HEK293 (cell line): ENCODE measurements around the gene TMEM61.

ENCODE experiments used
- CTCF ChIA-PET: fragments of 350-600 bp; formaldehyde crosslinking; extraction: SDS; loops from one replicate; lab custom pipeline; 2021; ENCODE audit warnings: antibody characterized with exemption; lab: Yijun Ruan, JAX
- POLR2A ChIA-PET: fragments of 300-600 bp; formaldehyde crosslinking; extraction: SDS; loops from one replicate; lab custom pipeline; 2020; ENCODE audit warnings: antibody characterized with exemption, inconsistent platforms; lab: Yijun Ruan, JAX
- H3K27ac ChIP-seq: fragments of 200-500 bp; sonication (Bioruptor generic); 2 replicates; pipeline ENCODE4 v1.5.1; 2014; ENCODE audit warnings: low read depth, low read length, control low read depth, inconsistent platforms; ENCODE audit errors: extremely low read depth
- H3K36me3 ChIP-seq, 2 experiments: fragments of 200-500 bp in 1 of 2; sonication (Bioruptor generic) in 1 of 2; 1 replicate in 1 of 2; 2 replicates in 1 of 2; pipeline ENCODE4 v1.5.1; 2014 to 2017; ENCODE audit warnings: inconsistent platforms in 2 of 2, low read length in 2 of 2; ENCODE audit not compliant: control insufficient read depth in 2 of 2, insufficient read depth in 1 of 2
- H3K4me1 ChIP-seq: fragments of 200-500 bp; sonication (Bioruptor generic); 2 replicates; pipeline ENCODE4 v1.5.1; 2014; ENCODE audit warnings: mild to moderate bottlenecking, low read length, inconsistent platforms; ENCODE audit not compliant: control insufficient read depth, insufficient read depth
- H3K4me3 ChIP-seq: 2 replicates; pipeline ENCODE4 v1.5.1; 2011; ENCODE audit warnings: low read depth, mild to moderate bottlenecking, control low read depth, low read length, moderate library complexity
- H3K9me3 ChIP-seq: fragments of 200-500 bp; sonication (Bioruptor generic); 2 replicates; pipeline ENCODE4 v1.5.1; 2014; ENCODE audit warnings: low read depth, low read length, inconsistent platforms; ENCODE audit not compliant: control insufficient read depth, insufficient read depth
- GLI2 ChIP-seq: fragments of 450-650 bp; formaldehyde crosslinking; IDR thresholded peaks from 2 replicates; pipeline ENCODE4; 2017; ENCODE audit warnings: missing biosample characterization, missing genetic modification characterization, low read depth, borderline replicate concordance
- HOXA7 ChIP-seq: sonication (generic); formaldehyde crosslinking; IDR thresholded peaks from 2 replicates; pipeline ENCODE4 v1.8.1; 2022; ENCODE audit warnings: missing genetic modification reagents, borderline replicate concordance
- KLF8 ChIP-seq: fragments of 450-650 bp; formaldehyde crosslinking; IDR thresholded peaks from 2 replicates; pipeline ENCODE4 v1.5.1; 2016; ENCODE audit warnings: missing biosample characterization, missing genetic modification characterization
- REPIN1 ChIP-seq: fragments of 450-650 bp; formaldehyde crosslinking; IDR thresholded peaks from 2 replicates; pipeline ENCODE4 v1.5.1; 2017; ENCODE audit warnings: missing biosample characterization, missing genetic modification characterization, low read depth
- YY1 ChIP-seq: fragments of 450-650 bp; formaldehyde crosslinking; IDR thresholded peaks from 2 replicates; pipeline ENCODE4 v1.5.1; 2018; ENCODE audit warnings: missing biosample characterization, missing genetic modification characterization
- ZNF114 ChIP-seq: fragments of 450-650 bp; formaldehyde crosslinking; IDR thresholded peaks from 2 replicates; pipeline ENCODE4 v1.5.0; 2017; ENCODE audit warnings: missing biosample characterization, missing genetic modification characterization
- ZNF133 ChIP-seq: fragments of 450-650 bp; formaldehyde crosslinking; IDR thresholded peaks from 2 replicates; pipeline ENCODE4 v1.5.1; 2016; ENCODE audit warnings: missing biosample characterization, missing genetic modification characterization
- ZNF24 ChIP-seq: fragments of 450-650 bp; formaldehyde crosslinking; IDR thresholded peaks from 2 replicates; pipeline ENCODE4 v1.5.1; 2016; ENCODE audit warnings: missing biosample characterization, missing genetic modification characterization
- ZNF423 ChIP-seq: fragments of 450-650 bp; formaldehyde crosslinking; IDR thresholded peaks from 2 replicates; pipeline ENCODE4 v1.5.1; 2016; ENCODE audit warnings: missing biosample characterization, missing genetic modification characterization
- ZNF521 ChIP-seq: fragments of 450-650 bp; formaldehyde crosslinking; IDR thresholded peaks from 2 replicates; pipeline ENCODE4 v1.5.1; 2017; ENCODE audit warnings: missing biosample characterization, mild to moderate bottlenecking, missing genetic modification characterization
- ZNF544 ChIP-seq: fragments of 450-650 bp; formaldehyde crosslinking; IDR thresholded peaks from 2 replicates; pipeline ENCODE4 v1.5.0; 2017; ENCODE audit warnings: missing biosample characterization, missing genetic modification characterization
- ZNF600 ChIP-seq: fragments of 450-650 bp; formaldehyde crosslinking; IDR thresholded peaks from 2 replicates; pipeline ENCODE4 v1.5.1; 2016; ENCODE audit warnings: missing biosample characterization, missing genetic modification characterization
- ZNF624 ChIP-seq: fragments of 450-650 bp; formaldehyde crosslinking; IDR thresholded peaks from 2 replicates; pipeline ENCODE4 v1.5.1; 2017; ENCODE audit warnings: missing biosample characterization, missing genetic modification characterization
- ZNF768 ChIP-seq: fragments of 450-650 bp; formaldehyde crosslinking; IDR thresholded peaks from 2 replicates; pipeline ENCODE4 v1.5.1; 2018; ENCODE audit warnings: missing biosample characterization, mild to moderate bottlenecking, missing genetic modification characterization
- ZNF791 ChIP-seq: fragments of 450-650 bp; formaldehyde crosslinking; IDR thresholded peaks from 2 replicates; pipeline ENCODE4 v1.5.1; 2016; ENCODE audit warnings: missing biosample characterization, missing genetic modification characterization
- ZSCAN16 ChIP-seq: fragments of 450-650 bp; formaldehyde crosslinking; IDR thresholded peaks from 2 replicates; pipeline ENCODE4 v1.5.1; 2016; ENCODE audit warnings: missing biosample characterization, missing genetic modification characterization
- TF ChIP-seq, protein P1 (sequence below): fragments of 450-650 bp; formaldehyde crosslinking; IDR thresholded peaks from 2 replicates; pipeline ENCODE4 v1.5.1; 2016; ENCODE audit warnings: missing biosample characterization, missing genetic modification characterization
- TF ChIP-seq, protein P2 (sequence below): fragments of 450-650 bp; formaldehyde crosslinking; IDR thresholded peaks from 2 replicates; pipeline ENCODE4 v1.5.1; 2016; ENCODE audit warnings: missing biosample characterization, missing genetic modification characterization, low read depth
- TF ChIP-seq, protein P3 (sequence below): fragments of 450-650 bp; formaldehyde crosslinking; IDR thresholded peaks from 2 replicates; pipeline ENCODE4 v1.5.1; 2016; ENCODE audit warnings: missing biosample characterization, missing genetic modification characterization

TMEM61 gene

DNA sequence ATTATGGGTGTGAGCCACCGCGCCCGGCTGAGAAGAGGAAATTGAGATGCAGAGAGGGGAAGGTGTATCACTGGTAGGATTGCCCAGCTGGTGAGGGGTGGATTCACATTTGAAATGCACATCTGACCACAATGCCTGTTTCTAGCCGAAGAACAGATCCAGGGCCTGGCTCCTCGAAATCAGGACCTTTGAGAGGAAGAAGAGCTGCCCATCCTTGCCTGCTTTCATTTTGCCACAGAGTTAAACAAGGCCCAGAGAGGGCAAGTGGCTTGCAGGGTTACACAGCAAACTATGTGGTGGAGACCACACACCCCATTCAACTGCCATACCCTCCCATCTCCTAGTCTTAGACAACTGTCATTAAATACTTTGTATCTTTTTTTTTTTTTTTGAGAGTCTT lies 32.9 kb upstream of the TMEM61 start:
- Histone ChIP-seq H3K36me3 (no peaks in the 10 kb centered on the region), H3K9me3 (no peaks in the 10 kb centered on the region), H3K4me1 (no peaks in the 10 kb centered on the region), H3K27ac (no peak overlapping the region), H3K4me3 (no peak overlapping the region)
- TF ChIP-seq ZNF768 (0 out of 2 replicates have a peak, but pooled peaks have one; percentile 6), ZNF24 (no peak)
- ChIA-PET CTCF (interaction anchor here (0.7 to 8.3 kb wide), 7 partner anchors 9 to 74 kb away, joined by 3 to 172 read pairs (median 16); partner anchors contain the start of gene BSND), POLR2A (no interaction called here)

DNA sequence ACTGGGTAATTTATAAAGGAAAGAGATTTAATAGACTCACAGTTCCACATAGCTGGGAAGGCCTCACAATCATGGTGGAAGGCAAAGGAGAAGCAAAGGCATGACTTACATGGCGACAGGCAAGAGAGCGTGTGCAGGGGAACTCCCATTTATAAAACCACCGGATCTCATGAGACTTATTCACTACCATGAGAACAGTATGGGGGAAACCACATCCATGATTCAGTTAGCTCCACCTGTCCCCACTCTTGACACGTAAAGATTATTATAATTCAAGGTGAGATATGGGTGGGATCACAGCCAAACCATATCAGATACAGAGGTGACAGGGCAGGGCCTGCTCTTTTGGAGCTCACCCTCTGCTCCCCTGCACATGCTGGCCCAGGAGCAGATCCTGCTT lies 31.4 kb upstream of the TMEM61 start:
- no peak overlapping the region for H3K27ac ChIP-seq
- TF ChIP-seq, protein P1, sequence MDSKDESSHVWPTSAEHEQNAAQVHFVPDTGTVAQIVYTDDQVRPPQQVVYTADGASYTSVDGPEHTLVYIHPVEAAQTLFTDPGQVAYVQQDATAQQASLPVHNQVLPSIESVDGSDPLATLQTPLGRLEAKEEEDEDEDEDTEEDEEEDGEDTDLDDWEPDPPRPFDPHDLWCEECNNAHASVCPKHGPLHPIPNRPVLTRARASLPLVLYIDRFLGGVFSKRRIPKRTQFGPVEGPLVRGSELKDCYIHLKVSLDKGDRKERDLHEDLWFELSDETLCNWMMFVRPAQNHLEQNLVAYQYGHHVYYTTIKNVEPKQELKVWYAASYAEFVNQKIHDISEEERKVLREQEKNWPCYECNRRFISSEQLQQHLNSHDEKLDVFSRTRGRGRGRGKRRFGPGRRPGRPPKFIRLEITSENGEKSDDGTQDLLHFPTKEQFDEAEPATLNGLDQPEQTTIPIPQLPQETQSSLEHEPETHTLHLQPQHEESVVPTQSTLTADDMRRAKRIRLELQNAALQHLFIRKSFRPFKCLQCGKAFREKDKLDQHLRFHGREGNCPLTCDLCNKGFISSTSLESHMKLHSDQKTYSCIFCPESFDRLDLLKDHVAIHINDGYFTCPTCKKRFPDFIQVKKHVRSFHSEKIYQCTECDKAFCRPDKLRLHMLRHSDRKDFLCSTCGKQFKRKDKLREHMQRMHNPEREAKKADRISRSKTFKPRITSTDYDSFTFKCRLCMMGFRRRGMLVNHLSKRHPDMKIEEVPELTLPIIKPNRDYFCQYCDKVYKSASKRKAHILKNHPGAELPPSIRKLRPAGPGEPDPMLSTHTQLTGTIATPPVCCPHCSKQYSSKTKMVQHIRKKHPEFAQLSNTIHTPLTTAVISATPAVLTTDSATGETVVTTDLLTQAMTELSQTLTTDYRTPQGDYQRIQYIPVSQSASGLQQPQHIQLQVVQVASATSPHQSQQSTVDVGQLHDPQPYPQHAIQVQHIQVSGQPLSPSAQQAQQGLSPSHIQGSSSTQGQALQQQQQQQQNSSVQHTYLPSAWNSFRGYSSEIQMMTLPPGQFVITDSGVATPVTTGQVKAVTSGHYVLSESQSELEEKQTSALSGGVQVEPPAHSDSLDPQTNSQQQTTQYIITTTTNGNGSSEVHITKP, result no peak
- TF ChIP-seq KLF8 (tag by site-specific recombination) (no peak), ZNF133 (tag by site-specific recombination) (no peak), ZSCAN16 (tag by site-specific recombination) (no peak), ZNF791 (no peak), ZNF544 (tag by site-specific recombination) (no peak), GLI2 (no peak), YY1 (tag by site-specific recombination) (no peak), ZNF114 (tag by site-specific recombination) (no peak), ZNF423 (tag by site-specific recombination) (no peak), ZNF521 (tag by site-specific recombination) (no peak), ZNF624 (no peak), HOXA7 (no peak), REPIN1 (no peak), ZNF600 (tag by site-specific recombination) (no peak)
- TF ChIP-seq, protein P2, sequence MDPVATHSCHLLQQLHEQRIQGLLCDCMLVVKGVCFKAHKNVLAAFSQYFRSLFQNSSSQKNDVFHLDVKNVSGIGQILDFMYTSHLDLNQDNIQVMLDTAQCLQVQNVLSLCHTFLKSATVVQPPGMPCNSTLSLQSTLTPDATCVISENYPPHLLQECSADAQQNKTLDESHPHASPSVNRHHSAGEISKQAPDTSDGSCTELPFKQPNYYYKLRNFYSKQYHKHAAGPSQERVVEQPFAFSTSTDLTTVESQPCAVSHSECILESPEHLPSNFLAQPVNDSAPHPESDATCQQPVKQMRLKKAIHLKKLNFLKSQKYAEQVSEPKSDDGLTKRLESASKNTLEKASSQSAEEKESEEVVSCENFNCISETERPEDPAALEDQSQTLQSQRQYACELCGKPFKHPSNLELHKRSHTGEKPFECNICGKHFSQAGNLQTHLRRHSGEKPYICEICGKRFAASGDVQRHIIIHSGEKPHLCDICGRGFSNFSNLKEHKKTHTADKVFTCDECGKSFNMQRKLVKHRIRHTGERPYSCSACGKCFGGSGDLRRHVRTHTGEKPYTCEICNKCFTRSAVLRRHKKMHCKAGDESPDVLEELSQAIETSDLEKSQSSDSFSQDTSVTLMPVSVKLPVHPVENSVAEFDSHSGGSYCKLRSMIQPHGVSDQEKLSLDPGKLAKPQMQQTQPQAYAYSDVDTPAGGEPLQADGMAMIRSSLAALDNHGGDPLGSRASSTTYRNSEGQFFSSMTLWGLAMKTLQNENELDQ (tag by site-specific recombination), result no peak
- TF ChIP-seq, protein P3, sequence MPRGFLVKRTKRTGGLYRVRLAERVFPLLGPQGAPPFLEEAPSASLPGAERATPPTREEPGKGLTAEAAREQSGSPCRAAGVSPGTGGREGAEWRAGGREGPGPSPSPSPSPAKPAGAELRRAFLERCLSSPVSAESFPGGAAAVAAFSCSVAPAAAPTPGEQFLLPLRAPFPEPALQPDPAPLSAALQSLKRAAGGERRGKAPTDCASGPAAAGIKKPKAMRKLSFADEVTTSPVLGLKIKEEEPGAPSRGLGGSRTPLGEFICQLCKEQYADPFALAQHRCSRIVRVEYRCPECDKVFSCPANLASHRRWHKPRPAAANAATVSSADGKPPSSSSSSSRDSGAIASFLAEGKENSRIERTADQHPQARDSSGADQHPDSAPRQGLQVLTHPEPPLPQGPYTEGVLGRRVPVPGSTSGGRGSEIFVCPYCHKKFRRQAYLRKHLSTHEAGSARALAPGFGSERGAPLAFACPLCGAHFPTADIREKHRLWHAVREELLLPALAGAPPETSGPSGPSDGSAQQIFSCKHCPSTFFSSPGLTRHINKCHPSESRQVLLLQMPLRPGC (tag by site-specific recombination), result no peak
- H3K4me1 ChIP-seq, result no peaks in the 10 kb centered on the region
- no peaks in the 10 kb centered on the region for H3K36me3 ChIP-seq
- no peaks in the 10 kb centered on the region for H3K9me3 ChIP-seq
- H3K4me3 ChIP-seq, result no peak overlapping the region
- ChIA-PET CTCF (interaction anchor here (0.5 to 8.3 kb wide), 15 partner anchors 8 to 463 kb away, joined by 3 to 172 read pairs (median 8); partner anchors contain the start of gene BSND), POLR2A (interaction anchor here (0.7 to 1.0 kb wide), 2 partner anchors 62 to 477 kb away, joined by 3 to 6 read pairs; partner anchors contain the start of gene DHCR24)
